KMS-11 (cell line): ENCODE data around the gene AATK.

Experiments
- H2AFZ ChIP-seq: fragments of 200-600 bp; sonication (generic); 2 replicates; pipeline ENCODE4 v1.6.1; 2016; ENCODE audit warnings: antibody characterized with exemption, mixed run types, low read depth
- H3K27ac ChIP-seq: fragments of 200-600 bp; sonication (generic); 2 replicates; pipeline ENCODE4 v1.6.1; 2016; ENCODE audit warnings: mild to moderate bottlenecking, mixed run types
- H3K27me3 ChIP-seq: fragments of 200-600 bp; sonication (generic); 2 replicates; pipeline ENCODE4 v1.6.1; 2017; ENCODE audit warnings: mild to moderate bottlenecking, low read depth, mixed run types, moderate library complexity; ENCODE audit not compliant: insufficient read depth
- H3K36me3 ChIP-seq: fragments of 200-600 bp; sonication (generic); 2 replicates; pipeline ENCODE4 v1.6.1; 2017; ENCODE audit warnings: mild to moderate bottlenecking, mixed run types; ENCODE audit not compliant: insufficient read depth
- H3K4me1 ChIP-seq: fragments of 200-600 bp; sonication (generic); 2 replicates; pipeline ENCODE4 v1.6.1; 2016; ENCODE audit warnings: mild to moderate bottlenecking, low read depth, mixed run types; ENCODE audit not compliant: poor library complexity, severe bottlenecking
- H3K4me2 ChIP-seq: fragments of 200-600 bp; sonication (generic); 2 replicates; pipeline ENCODE4 v1.7.0; 2016; ENCODE audit warnings: mild to moderate bottlenecking, mixed run types
- H3K4me3 ChIP-seq: fragments of 200-600 bp; sonication (generic); IDR thresholded peaks from 2 replicates; pipeline ENCODE4 v1.6.1; 2017; ENCODE audit warnings: low read depth, low read length, mixed read lengths; ENCODE audit not compliant: insufficient read depth
- H3K79me2 ChIP-seq: fragments of 200-600 bp; sonication (generic); 2 replicates; pipeline ENCODE4 v1.6.1; 2016; ENCODE audit warnings: low read depth, mixed run types; ENCODE audit not compliant: insufficient read depth
- H3K9ac ChIP-seq: fragments of 200-600 bp; sonication (generic); 2 replicates; pipeline ENCODE4 v1.6.1; 2016; ENCODE audit warnings: mild to moderate bottlenecking, mixed run types
- H4K20me1 ChIP-seq: fragments of 200-600 bp; sonication (generic); 2 replicates; pipeline ENCODE4 v1.6.1; 2016; ENCODE audit warnings: mild to moderate bottlenecking, mixed run types; ENCODE audit not compliant: insufficient read depth
- TF ChIP-seq, protein P1 (sequence below): fragments of 200-600 bp; sonication (generic); conservative IDR thresholded peaks from 2 replicates; pipeline ENCODE4 v1.6.1; 2017; ENCODE audit warnings: low read depth, mild to moderate bottlenecking, antibody characterized with exemption, low read length, moderate library complexity, mixed read lengths

The AATK gene

DNA sequence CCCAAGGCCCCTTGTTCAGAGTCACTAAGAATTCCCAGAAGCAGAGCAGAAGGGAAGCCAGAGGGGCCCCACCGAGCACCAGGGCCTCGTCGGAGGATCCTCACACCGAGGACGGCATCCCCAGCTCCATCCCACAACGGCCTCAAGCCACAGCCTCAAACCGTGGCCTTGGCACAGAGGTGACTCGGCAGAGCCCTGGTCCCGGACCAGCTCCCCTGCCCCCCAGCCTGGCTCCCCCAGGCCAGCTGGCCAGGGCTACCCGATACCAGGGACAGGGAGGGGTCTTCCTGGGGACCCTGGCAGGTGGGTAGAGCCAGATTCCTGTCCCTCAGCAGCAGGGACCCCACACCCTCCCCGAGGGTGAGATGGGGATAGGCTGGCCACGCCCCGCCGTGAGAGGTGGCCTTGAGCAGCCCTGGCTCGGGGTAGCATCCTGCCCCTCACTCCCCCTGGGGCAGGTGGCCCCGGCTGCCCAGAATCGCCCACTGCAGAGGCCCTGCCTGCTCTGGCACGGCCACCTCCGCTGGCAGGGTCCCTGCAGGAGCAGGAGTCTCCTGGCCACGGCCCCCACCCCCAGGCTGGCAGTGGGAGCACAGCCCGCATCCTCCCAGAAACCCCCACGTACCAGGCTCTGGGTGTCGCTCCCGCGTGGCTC lies 6.3 kb downstream of the AATK start:
- no peaks in the 10 kb centered on the region for H3K36me3 ChIP-seq
- no peak overlapping the region for H3K4me2 ChIP-seq
- no peak overlapping the region for H3K4me3 ChIP-seq
- no peaks in the 10 kb centered on the region for H3K4me1 ChIP-seq
- no peak overlapping the region for H3K9ac ChIP-seq
- H3K27me3 ChIP-seq, result peaks cover 93% of the 10 kb centered on the region
- H2AFZ ChIP-seq, result no peak overlapping the region
- no peak overlapping the region for H3K27ac ChIP-seq
- no peaks in the 10 kb centered on the region for H3K79me2 ChIP-seq
- no peaks in the 10 kb centered on the region for H4K20me1 ChIP-seq
- TF ChIP-seq, protein P1, sequence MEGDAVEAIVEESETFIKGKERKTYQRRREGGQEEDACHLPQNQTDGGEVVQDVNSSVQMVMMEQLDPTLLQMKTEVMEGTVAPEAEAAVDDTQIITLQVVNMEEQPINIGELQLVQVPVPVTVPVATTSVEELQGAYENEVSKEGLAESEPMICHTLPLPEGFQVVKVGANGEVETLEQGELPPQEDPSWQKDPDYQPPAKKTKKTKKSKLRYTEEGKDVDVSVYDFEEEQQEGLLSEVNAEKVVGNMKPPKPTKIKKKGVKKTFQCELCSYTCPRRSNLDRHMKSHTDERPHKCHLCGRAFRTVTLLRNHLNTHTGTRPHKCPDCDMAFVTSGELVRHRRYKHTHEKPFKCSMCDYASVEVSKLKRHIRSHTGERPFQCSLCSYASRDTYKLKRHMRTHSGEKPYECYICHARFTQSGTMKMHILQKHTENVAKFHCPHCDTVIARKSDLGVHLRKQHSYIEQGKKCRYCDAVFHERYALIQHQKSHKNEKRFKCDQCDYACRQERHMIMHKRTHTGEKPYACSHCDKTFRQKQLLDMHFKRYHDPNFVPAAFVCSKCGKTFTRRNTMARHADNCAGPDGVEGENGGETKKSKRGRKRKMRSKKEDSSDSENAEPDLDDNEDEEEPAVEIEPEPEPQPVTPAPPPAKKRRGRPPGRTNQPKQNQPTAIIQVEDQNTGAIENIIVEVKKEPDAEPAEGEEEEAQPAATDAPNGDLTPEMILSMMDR, result no peak

DNA sequence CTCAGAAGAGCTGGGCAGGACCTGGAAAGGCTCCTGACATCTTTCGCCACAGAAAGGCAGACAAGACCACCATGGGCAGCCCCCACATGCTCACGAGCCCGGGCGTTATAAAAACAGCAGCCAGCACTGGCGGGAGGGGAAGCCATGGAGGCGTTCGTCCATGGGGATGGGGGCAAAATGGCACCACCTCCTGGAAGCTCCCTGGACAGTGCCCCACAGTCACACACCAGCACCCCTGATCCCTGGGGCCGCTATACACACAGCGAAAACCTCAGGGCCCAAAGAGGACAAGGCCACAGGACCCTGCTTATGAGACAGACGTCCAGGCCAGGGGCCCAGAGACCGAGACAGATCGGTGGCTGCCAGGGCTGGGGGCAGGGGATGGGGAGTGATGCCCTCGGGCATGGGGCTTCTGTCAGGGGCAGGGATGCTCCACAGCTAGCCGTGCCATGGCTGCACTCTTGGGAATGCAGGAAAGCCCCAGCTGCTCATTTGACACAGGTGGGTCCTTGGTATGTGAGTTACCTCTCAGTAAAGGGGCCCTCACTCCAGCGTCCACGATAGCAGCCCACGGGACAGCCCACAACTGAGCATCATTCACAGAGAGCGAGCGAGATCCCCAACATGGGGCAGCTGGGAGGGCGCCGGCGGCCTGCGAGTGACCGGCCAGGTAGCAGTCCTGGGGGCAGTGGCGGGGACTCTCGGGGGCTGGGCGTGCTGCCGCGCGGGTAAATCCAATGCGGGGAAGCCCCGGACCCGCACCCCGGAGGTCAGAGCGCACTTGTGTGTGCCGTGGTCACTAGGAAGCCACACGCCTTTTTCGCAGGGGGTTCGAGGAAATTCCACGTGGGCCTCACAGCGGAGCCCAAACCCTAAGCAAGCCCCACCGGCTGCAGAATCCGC lies 7.1 kb downstream of the AATK start:
- H4K20me1 ChIP-seq, result no peaks in the 10 kb centered on the region
- no peak overlapping the region for H3K4me3 ChIP-seq
- no peak overlapping the region for H3K27ac ChIP-seq
- H3K4me2 ChIP-seq, result no peak overlapping the region
- H3K79me2 ChIP-seq, result no peaks in the 10 kb centered on the region
- H3K36me3 ChIP-seq, result no peaks in the 10 kb centered on the region
- H2AFZ ChIP-seq, result no peak overlapping the region
- H3K9ac ChIP-seq, result no peak overlapping the region
- TF ChIP-seq, protein P1, result no peak
- no peaks in the 10 kb centered on the region for H3K4me1 ChIP-seq
- peaks cover 91% of the 10 kb centered on the region for H3K27me3 ChIP-seq

DNA sequence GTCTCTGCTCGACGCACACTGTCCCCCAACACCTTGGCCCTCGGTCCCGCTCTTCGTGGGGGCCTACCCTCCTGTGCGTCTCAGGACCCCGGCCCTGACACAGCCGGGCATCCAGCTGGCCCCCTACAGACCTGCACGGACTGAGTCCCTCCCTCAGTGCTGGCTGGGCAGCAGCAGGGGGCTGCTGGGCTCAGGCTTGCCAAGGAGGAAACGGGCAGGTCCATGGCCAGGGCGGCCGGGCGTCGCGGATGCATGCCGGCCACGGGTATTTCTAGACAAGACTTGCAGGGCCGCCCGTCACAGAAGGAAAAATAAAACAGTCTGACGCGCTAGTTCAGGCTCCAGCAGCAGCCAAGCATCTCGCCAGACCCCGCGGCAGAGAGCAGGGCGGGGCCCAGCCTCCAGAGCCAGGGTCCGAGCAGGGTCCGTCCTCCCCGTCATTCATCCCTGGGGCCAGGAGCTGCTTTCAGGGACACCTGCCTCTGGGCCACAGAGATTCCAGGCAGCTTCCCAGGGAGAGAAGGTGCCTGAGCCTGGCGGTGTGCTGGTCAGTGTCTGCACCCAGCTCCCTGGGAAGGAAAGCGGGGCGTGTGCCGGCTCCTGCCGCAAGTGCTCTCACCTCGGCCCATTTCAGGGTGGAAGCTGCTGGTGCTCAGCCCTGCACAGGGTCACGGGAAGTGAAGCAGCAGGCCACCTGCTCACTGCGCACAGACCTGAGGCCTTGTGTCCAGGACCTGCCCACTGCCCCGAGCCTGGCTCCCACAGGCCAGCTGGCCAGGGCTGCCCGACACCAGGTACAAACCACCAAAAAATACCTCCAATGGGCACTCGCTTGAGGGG lies 8.0 kb downstream of the AATK start:
- no peak overlapping the region for H3K27ac ChIP-seq
- no peaks in the 10 kb centered on the region for H3K36me3 ChIP-seq
- H3K79me2 ChIP-seq, result no peaks in the 10 kb centered on the region
- H3K4me3 ChIP-seq, result no peak overlapping the region
- H2AFZ ChIP-seq, result no peak overlapping the region
- H4K20me1 ChIP-seq, result no peaks in the 10 kb centered on the region
- TF ChIP-seq, protein P1, result no peak
- H3K27me3 ChIP-seq, result peaks cover 91% of the 10 kb centered on the region
- H3K4me2 ChIP-seq, result no peak overlapping the region
- H3K9ac ChIP-seq, result no peak overlapping the region
- peaks cover 6% of the 10 kb centered on the region for H3K4me1 ChIP-seq
